Heart left ventricle (tissue), 13 donors: ENCODE measurements around the gene RPAP2.

ENCODE experiments used
- POLR2A ChIP-seq, 2 donors: fragments of 450-650 bp; IDR thresholded peaks; one replicate each; pipeline ENCODE4 v1.6.1; 2017; ENCODE audit warnings: antibody characterized with exemption in 2 of 2, mild to moderate bottlenecking in 2 of 2, moderate library complexity in 2 of 2
- TF ChIP-seq, protein P1 (sequence below), 12 donors: fragments of 200-600 bp; sonication (generic) in 4 of 12; IDR thresholded peaks; one replicate each; pipeline versions ENCODE4 v1.5.0 to v1.8.0; 2018 to 2022; ENCODE audit warnings: antibody characterized with exemption in 12 of 12, mild to moderate bottlenecking in 5 of 12
- donor health status: ischemic (EF 13 %, LVEDD 7.1; RV severe dilation, severe dysfunction).
- donor health status: DM: no; HTN: yes; CAD: no.
- donor health status: DM: no; HTN: no; CAD: no.
- donor health status: ischemic (EF 25% LVEDD 6.9; RV normal size, moderate dysfunction).
- donor health status: ischemic (EF 25% LVEDD 5.7; RV mildly dilated, moderate dysfunction).
- donor health status: ischemic (EF 35%, LVEDD 5.7; RV mildly dilated, moderate dysfunction).
- donor health status: nonischemic (EF 11% LVEDD 7.7; RV severe dilation, severe dysfunction).
- donor health status: DM: yes; HTN: yes; CAD: no.
- donor health status: PGD.
- donor health status: ischemic (EF 29% LVEDD 5.4; RV normal size, mild dysfunction).
- donor health status: nonischemic (EF 23%, LVEDD 6.1; RV moderate dilation, normal function).

DNA sequence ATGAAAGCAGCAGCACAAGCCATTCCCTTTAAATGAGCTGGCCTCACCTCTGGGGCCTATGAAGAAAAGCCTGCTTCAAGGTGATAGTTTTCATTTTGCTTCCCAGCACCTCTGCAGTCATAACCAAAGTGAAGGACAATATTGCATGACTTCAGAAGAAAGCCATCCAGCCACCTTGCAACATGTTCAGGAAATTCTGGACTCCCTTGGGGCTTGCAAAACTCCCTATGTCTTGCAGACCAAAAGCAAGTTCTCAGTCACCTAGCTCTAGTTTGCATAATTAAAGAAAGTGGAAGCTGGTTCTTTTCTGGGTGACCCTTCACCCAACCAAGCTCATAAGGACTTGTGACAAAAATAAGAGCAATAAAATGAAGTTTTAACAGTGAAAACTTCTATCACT lies 100.2 kb downstream of the RPAP2 start:
- TF ChIP-seq, protein P1, sequence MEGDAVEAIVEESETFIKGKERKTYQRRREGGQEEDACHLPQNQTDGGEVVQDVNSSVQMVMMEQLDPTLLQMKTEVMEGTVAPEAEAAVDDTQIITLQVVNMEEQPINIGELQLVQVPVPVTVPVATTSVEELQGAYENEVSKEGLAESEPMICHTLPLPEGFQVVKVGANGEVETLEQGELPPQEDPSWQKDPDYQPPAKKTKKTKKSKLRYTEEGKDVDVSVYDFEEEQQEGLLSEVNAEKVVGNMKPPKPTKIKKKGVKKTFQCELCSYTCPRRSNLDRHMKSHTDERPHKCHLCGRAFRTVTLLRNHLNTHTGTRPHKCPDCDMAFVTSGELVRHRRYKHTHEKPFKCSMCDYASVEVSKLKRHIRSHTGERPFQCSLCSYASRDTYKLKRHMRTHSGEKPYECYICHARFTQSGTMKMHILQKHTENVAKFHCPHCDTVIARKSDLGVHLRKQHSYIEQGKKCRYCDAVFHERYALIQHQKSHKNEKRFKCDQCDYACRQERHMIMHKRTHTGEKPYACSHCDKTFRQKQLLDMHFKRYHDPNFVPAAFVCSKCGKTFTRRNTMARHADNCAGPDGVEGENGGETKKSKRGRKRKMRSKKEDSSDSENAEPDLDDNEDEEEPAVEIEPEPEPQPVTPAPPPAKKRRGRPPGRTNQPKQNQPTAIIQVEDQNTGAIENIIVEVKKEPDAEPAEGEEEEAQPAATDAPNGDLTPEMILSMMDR (IDR thresholded peaks at IDR 0.05) = no peak
- no peak for TF ChIP-seq POLR2A (IDR thresholded peaks at IDR 0.05)
